ENCODE measurements around the gene TSNAXIP1. TPM values are rescaled to one million over a fixed set of nuclear protein-coding genes. Genes with fewer than 3 reads are reported as not detected.

TSNAXIP1 gene
- total and polyA plus RNA-seq, 2 experiments from 2014 or later, result 0.97 to 2.4 TPM

- no peaks in the 10 kb centered on the region for H3F3A ChIP-seq (replicated peaks; ENCODE audit: low read depth)
- no peak overlapping the region for H3K4me3 ChIP-seq
- Mint-ChIP-seq H3K36me3 (ENCODE audit: low read depth) (no peaks in the 10 kb centered on the region; the same call in 1 of the 3 replicates), H3K4me1 (peaks cover 2% of the 10 kb centered on the region; the same call in 1 of the 3 replicates), H3K9me3 (no peaks in the 10 kb centered on the region), H3K27me3 (ENCODE audit: insufficient read depth, low read depth, poor library complexity) (peaks cover 2% of the 10 kb centered on the region), H3K4me3 (no peak overlapping the region), H3K27ac (no peak overlapping the region)
- H3K9me2 ChIP-seq (ENCODE audit: insufficient read depth), result no peaks in the 10 kb centered on the region
- no peak overlapping the region for H3K27ac ChIP-seq (ENCODE audit: low read depth)
- H3K27me3 ChIP-seq (ENCODE audit: insufficient read depth), result no peaks in the 10 kb centered on the region
- no peak overlapping the region for H3K4me2 ChIP-seq
- H2AFZ ChIP-seq, result no peak overlapping the region
- no peak for TF ChIP-seq ZNF114 (CRISPR knock-in tag; IDR thresholded peaks at IDR 0.05)
- no peak for TF ChIP-seq ETS1 (IDR thresholded peaks at IDR 0.05)
- no peak for TF ChIP-seq POLR2AphosphoS5 (IDR thresholded peaks at IDR 0.05; ENCODE audit: low read depth)
- TF ChIP-seq ZNF331 (CRISPR knock-in tag; IDR thresholded peaks at IDR 0.05; ENCODE audit: low read depth), result no peak
- no peak for TF ChIP-seq REST (IDR thresholded peaks at IDR 0.05; ENCODE audit: unreplicated experiment)
- TF ChIP-seq EZH2 (IDR thresholded peaks at IDR 0.05; ENCODE audit: low read depth, unreplicated experiment), result no peak
- no peak for TF ChIP-seq NANOG (IDR thresholded peaks at IDR 0.05; ENCODE audit: borderline replicate concordance)
- TF ChIP-seq CTCF (conservative IDR thresholded peaks at IDR 0.05; ENCODE audit: low read depth in 2 of 2), result no peak
- TF ChIP-seq ZNF462 (CRISPR knock-in tag; IDR thresholded peaks at IDR 0.05), result no peak
- no peak for TF ChIP-seq STAT1 (IDR thresholded peaks at IDR 0.05; ENCODE audit: unreplicated experiment)
- no peak for TF ChIP-seq JUNB (IDR thresholded peaks at IDR 0.05; ENCODE audit: unreplicated experiment)
- no peak for TF ChIP-seq CREB1 (CRISPR knock-in tag; IDR thresholded peaks at IDR 0.05; ENCODE audit: low read depth)
- TF ChIP-seq EZH2phosphoT487 (IDR thresholded peaks at IDR 0.05; ENCODE audit: unreplicated experiment), result no peak
- ATAC-seq (no peak), DNase-seq (ENCODE audit: low spot score) (no peak)
- no peaks in the 10 kb centered on the region for H3K4me1 ChIP-seq (ENCODE audit: insufficient read depth)
- H3K36me3 ChIP-seq (ENCODE audit: insufficient read depth), result no peaks in the 10 kb centered on the region
- H3K79me2 ChIP-seq (replicated peaks; ENCODE audit: insufficient read depth), result peaks cover 24% of the 10 kb centered on the region; the same call in 1 of the 2 replicates
- peaks cover 4% of the 10 kb centered on the region; the same call in 1 of the 2 replicates for H4K20me1 ChIP-seq (replicated peaks; ENCODE audit: insufficient read depth)
These were observed 23.4 kb upstream of the TSNAXIP1 start for GRCh38 chr16:67783353-67783725.

Data from GM23338 (cell line).